HG03565 (cell line): ENCODE results near the gene KCNAB2.

Experiments
- ATAC-seq: cut with Tn5 transposase; IDR thresholded peaks from one replicate; pipeline ENCODE4 v1.9.1; 2021; ENCODE audit warnings: mild to moderate bottlenecking, moderate library complexity; ENCODE audit not compliant: unreplicated experiment

The KCNAB2 gene

DNA sequence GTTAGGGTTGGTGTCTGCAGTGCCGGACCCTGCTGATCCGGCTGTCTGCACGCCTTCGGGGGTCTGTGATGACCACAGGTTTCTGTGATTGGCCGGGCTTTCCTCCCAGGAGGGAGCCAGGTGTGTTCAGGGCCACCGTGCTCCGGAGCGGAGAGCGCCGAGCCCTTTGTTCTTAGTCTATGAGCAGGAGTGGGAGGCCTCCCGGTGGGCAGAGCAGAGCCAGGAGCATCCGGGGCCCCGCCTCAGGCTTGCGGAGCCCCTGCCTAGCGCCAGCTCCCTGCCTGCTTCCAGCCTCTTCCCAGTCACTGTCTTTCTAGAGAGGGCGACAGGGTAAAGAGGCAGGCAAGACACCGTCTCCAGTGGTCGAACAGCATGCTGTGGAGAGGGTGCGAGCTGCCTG, 31.8 kb downstream of the KCNAB2 start:
- ATAC-seq = no peak

DNA sequence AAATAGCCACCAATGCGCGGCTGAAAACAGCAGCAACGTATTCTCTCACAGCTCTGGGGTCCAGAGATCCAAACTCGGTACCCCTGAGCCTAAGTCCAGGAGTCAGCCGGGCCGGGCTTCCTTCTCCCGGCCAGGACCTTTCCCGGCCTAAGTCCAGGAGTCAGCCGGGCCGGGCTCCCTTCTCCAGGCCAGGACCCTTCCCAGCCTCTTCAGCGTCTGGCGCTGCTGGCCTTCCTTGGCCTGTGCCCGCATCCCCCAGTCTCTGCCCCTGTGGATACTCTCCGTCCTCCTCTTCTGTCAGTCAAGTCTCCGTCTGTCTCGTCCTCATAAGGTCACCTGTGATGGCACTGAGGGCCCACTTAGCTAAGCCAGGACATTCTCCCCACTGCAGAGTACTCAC, 32.2 kb downstream of the KCNAB2 start:
- ATAC-seq = no peak

DNA sequence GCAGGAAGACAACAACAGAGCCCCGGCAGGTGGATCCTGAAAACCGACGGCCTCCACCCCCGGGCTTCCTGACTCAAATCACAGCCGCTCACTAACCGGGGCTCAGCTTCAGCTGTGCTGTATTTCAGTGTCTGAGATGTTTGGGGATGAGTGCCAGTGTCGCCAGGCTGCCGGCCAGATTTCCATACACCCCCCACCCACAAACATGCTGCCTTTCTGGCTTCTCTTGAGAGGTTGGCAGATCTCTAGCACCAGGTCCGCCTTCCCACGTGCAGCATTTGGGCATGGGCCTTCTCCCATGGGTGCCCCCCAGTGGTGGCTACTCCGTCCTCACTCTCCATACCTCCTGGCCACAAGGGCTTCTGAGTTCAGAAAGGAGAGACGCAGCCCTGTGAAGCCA, 34.8 kb downstream of the KCNAB2 start:
- ATAC-seq = no peak

DNA sequence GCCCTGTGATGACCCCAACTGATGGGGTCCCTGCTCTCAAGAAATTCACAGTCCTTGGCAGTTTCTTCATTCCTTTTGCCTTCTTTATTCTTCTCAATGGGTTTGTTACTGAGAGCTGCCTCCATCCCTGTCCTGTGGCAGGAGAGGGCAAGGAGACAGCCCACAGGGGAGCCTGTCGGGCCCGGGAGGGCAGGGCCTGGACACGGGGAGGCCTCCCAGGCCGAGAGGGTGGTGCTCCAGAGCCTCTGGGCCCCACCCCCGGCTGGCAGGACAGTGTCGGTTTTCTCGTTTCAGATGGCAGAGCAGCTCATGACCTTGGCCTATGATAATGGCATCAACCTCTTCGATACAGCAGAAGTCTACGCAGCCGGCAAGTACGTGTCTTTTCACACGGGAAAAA, 36.2 kb downstream of the KCNAB2 start:
- no peak for ATAC-seq

DNA sequence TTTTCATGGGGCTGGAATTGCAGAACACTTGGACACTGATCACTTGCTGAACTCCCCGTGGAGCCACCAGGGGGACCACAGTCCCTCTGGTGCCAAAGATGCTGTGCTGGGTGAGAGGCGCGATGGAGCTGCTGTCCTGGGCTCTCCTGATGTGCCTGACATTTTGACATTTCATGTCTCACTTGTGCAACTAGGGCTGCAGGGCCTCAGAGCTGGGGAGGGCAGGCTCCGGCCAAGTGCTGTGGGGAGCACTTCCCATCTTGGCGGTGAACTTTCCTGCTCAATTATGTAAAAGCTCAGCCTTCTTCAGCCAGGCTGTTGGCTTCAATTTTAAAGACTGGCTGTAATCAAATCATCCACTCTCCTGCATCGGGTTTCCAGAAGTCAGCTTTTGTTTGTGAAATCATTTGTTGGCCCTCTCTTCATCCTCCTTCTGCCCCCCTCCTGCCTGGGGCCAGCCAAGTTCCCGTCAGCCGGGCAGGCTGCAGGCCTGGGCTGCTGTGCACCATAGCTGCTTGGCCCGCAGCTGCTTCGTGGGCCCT, 36.8 kb downstream of the KCNAB2 start:
- ATAC-seq = no peak

DNA sequence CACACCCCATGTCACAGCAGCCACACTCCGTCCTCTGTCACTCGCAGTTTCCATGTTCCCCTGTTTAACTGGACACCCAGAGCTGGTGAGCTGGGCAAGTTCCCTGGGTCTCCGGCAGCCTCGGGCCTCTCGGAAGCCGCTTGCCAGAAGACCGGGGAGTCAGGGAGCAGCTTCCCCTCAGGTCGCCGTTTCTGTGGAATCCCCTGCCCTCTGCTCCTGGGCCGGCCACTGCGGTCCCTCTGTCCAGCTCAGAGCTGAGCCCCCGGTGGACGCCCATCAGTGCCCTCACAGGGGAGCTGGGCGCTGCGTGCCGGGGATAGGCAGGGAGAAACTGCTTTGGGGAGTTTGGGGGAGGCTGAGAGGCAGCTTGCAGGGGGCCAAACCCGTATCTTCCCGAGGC, 37.7 kb downstream of the KCNAB2 start:
- ATAC-seq = no peak

DNA sequence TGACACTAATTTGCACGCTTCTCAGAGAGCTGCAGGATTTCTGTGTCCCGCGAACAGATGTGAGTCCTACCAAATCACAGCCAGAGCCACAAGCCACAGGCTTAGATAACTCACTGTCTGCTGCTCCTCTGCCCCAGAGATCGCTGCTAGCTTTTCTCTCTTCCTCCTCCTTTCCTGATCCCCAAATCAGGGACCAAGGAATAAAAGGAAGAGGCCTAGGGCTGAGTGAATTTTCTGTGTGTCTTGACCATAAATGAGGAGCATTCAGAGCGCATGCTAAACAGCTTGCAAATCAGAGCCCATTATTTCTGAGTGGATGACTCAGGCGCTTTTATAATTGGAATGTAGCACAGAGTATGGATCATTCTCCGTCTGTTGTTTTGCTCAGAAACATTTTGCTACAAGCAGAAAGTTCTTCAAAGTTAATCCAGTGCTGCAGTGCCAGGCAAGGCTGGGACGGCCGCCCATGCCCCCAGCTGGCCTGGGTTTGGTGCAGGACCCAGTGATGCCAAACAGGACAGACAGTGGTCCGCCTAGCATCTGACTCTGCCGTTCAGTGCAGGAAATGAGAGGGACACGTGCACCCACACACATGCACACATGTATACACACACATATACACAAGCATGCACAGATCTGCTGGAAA, 38.2 kb downstream of the KCNAB2 start:
- ATAC-seq = no peak

DNA sequence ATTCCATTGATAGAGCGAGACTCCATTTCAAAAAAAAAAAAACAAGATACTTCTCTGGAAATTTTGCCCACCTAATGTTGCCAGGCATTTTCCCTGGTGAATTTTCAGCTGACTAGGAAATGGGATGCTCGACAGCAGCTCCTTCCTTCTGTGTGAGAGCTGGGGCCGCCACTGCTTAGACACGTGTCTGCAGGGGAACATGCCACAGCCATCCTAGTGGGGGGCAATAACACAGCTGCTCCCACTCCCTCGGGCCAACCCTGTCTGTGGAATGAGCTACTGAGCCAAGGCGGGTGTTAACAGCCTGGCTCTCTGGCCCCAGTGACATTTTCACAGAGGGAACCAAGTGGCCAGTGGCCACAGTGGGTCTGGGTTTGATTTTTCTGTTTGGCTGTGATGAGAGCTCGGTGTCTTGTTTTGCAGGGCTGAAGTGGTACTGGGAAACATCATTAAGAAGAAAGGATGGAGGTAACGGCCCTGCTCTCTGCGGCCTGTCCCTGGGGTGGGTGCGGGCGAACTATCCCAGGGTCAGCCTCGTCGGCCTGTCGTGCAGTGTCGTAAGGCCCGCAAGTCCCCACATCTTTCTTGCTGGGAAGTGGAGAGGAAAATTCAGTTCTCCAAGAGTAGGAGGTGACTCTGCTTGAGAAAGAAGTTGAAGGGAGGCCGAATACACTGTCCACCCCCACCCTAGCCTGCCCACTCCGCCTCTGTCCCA, 39.2 kb downstream of the KCNAB2 start:
- no peak for ATAC-seq

DNA sequence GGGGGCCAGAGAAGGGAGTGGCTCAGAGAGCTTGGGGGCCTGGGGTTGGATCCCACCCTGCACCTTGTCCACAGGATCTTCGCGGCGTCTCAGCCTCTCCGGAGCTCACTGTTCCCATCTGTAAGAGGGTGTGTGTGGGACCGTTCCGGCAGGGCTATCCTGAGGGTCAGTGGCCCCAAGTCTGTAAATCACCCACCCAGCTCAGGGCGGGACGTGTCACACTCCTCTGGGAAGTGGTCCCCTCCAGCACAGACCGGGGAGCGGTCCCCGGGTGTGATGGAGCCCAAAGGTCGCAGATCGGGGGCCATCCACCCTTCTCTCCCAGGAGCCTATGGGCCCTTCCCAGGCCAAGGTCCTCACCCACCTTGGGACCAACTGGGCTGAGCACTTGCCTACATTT, 40.0 kb downstream of the KCNAB2 start:
- no peak for ATAC-seq

DNA sequence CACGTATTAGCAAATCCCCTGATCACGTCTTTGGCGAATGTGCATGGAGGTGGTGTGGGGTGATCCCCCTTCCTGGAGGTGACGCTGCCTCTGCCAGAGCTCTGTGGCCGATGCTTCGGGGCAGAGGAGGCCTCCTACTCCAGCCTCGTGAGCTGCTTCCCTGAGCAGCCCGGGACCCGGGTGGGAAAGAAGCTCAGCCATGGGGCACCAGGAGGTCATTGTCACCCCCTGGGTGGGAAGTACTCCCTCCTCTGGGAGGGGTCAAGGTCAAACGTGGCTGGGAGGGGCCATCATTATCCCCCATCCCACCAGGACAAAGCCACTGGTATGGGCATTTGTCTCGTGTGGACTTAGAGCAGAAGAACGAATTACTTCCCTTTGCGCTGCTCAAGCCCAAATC, 40.7 kb downstream of the KCNAB2 start:
- no peak for ATAC-seq

DNA sequence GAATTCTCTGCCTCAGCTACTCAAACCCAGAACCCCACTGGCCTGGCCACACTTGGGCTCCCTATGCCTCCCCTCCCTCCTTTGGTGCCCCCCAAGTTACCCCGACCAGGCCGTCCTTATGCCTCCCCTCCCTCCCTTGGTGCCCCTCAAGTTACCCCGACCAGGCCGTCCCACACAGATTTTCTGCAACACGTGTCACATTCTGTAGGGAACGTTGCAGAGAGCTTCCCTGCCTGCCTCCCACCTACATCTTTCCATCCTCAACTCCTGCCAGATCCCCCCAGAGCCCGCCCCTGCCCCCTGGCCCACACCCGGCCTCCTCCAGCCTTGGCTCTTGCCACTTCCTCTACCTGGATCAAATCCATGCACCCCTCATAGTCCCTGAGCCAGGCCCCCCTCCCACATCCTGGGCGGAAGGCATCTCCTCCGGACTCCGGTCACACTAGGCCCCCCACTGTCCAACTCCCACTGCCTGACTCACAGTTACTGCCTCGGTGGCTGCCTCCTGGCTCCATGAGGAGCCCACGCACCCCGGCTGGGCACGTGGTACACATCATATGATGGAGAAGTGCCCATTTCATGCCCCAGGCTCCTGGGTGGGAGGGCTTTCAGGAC, 41.2 kb downstream of the KCNAB2 start:
- ATAC-seq = no peak

DNA sequence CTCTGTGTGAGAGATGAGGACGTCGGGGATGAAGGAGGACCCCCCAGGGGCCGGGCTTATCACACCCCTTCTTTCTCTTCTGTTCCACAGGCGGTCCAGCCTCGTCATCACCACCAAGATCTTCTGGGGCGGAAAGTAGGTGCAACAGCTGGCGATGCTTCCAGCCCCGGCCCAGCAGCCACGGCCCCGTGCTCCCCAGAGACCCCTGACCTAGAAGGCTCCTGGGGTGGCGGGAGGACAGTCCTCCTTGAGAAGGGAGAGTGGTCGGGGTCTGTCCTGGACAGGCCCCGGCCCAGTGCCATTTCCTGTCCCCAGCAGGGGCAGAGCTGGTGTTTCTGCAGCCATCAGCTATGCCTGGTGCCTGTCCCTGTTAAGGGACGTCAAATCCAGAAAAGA, 41.7 kb downstream of the KCNAB2 start:
- no peak for ATAC-seq

DNA sequence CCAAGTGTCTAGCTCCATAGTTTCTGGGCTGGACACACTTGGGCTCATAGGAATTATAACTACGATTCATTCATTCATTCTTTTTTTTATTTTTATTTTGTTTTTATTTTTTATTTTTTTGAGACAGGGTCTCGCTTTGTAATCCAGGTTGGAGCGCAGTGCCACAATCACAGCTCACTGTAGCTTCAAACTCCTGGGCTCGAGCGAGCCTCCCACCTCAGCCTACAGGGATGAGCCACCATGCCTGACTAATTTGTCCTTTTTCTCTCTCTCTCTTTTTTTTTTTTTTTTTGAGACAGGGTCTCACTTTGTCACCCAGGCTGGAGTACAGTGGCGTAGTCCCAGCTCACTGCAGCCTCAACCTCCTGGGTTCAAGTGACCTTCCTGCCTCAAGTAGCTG, 42.3 kb downstream of the KCNAB2 start:
- no peak for ATAC-seq

DNA sequence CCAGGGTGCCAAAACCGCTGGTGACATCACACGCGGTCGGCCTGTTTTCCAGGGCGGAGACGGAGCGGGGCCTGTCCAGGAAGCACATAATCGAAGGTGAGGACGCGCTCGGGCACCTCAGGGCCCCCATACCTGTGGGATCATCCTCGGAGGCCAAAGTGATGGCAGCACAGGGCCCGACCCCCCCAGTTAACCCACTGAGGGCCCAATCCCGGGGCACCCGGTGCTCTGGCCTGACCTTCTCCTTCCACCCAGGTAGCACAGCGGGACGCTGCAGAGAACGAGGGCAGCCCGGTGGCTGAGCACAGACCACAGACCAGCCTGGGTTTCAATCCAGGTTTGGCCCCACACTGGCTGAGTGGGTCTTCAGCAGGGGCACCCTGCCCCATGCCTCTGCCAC, 43.3 kb downstream of the KCNAB2 start:
- ATAC-seq = no peak

DNA sequence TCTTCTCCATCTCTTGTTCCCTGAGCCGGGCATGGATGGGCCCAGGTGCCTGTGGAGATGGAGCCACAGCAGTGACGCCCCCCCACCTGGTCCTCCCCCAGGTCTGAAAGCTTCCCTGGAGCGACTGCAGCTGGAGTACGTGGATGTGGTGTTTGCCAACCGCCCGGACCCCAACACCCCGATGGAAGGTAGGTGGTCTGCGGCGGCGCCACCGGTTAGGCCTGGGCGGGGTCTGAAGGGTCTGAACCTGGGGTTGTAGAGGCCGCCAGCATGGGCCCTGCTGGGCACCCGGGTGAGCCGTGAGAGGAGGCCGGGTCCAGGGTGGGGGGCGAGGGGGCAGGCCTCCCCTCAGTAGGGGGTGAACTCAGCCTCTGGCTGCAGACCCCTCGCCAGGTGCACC, 44.6 kb downstream of the KCNAB2 start:
- ATAC-seq = no peak

DNA sequence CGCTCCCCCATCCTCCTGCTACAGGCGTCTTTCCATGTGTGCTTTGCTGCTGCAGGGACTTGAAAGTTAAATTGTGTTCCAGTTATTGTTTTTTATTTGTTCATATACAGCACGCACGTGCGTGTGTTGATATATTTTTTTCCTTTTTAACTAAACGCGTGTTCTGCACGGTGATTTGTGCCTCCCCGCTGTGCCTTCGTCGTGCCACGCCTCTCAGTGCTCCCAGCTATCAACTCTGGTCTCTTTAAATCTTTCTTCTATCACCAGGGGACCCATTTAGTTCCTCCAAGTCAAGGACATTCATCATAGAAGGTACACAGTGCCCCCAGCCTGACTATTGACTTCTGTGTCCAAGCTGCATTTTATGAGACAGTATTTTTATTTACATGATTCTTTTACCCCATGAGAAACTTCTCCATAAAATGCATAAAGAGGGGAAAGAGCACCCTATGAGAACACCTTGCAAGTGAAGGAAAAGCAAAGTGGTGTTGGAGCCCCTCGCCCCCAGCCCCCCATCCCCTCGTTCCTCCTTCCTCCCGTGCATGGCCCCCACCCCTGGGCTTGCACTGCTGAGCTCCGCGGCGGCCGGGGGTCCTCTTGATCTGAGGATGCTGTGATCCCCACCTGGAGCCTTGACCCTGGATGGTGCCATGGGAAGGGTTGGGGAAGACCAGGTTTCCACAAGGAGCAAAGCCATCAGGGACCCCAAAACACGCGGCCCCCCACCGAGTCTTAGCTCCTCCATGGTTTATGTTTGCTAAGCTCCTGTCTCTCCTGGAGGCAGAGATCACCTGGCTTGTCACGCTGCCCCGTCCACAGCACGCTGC, 45.5 kb downstream of the KCNAB2 start:
- no peak for ATAC-seq

DNA sequence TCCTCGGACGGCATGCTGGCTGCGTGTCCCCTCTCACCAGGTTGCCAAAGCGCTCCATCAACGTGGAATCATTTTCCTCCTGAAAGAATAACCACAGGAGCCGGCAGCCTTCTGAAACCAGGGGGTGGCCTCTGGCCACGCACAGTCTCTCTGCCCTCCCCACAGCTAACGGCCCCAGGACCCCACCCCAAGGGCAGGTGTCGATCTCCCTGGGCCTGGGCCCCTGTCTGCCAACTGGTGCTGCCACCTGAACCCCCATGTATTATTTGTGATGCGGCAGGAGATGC, 46.1 kb downstream of the KCNAB2 start:
- ATAC-seq = no peak

DNA sequence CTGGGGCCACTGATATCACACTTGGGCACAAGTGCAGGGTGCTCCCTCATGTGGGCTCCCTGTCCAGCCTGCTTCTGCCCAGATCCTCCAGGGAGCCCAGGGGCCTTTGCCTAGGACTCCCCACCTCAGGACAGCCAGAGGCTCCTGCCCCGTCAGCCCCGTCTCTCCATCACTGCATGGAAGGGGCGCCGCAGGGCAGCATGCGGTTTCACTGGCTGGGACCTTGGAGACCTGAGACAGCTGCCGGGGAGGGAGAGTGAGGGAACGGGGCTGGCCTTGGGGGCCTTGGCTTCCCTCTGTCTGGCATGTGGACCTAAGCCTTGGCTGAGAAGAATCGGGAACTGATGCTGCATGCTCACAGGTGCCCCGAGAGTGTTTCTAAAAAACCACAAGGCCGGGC, 46.5 kb downstream of the KCNAB2 start:
- no peak for ATAC-seq

DNA sequence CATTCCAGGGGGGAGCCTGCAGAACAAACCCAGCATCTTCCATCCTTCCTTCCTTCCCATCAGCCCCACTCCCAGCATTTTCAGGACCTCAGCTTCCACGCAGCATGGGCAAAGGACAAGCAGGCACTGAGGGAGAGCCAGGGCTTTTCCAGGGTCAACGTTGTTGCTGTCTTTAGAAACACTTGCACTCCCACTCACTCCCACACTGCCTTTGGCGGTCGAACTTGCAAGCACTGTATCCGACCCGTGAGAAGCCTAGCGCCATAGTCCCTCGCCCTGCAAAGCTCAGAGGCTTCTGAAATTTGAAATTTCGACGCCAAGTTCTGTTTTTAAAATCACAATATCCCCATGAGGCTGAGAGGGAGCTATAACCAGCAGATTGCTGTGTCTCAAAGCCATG, 47.4 kb downstream of the KCNAB2 start:
- no peak for ATAC-seq

DNA sequence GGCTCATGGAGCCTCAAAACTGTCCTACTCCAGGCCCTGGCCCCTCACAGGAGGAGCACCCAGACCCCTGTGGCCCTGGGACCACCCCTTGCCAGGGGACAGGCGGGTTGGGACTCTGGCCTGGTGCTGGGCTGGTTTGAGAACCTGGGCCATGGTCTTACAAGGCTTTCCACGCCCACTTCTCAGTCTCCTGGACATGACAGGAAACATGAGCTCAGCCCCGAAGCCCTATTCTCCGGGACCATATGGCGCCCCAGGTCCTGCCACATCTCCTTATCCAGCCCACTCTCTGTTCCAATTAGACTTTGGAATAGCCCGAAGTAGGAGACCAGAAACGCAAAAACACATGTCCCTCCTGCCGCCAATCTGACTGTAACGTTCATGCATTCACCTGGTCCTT, 47.9 kb downstream of the KCNAB2 start:
- no peak for ATAC-seq

DNA sequence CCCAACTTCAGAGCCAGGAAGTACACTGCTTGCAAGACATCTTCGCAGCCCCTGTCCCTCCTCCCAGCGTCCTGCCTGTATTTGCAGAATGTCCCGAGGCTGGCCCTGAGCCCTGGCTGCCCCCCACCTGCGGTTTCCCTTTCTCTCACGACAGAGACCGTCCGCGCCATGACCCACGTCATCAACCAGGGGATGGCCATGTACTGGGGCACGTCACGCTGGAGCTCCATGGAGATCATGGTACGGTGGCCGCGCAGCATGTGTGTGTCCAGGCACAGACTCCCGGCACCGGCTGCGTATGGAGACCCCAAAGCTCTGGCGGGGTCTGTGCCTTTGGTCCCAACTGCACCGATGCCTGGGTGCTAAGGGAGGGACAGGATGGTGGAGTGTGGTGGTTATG, 48.6 kb downstream of the KCNAB2 start:
- ATAC-seq = no peak
